ENCODE results near the gene ENTPD3.
"Not testable (repeated sequence)": the region's sequence is repeated elsewhere in the genome, so short reads cannot be mapped to it uniquely, and the experiment has no call there.

Gene ENTPD3

DNA sequence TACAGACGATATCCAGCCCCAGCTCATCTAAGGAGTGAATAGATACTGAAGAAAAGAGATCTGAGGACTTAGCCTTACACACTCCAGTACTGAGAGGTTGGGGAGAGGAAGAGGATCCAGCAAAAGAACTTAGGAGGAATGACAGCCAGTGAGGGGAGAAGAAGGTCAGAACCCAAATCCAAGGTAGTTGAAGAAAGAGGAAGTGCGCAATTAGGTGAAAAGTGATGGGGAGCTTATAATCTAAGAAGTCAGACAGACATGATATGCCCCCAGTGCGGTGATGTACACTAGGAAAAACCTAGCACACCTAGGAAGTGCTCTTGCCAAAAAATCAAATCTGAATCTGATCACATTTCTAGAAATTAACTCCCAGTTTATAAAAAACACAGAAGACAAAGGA, 20.6 kb downstream of the ENTPD3 start:
- no peak for DNase-seq

DNA sequence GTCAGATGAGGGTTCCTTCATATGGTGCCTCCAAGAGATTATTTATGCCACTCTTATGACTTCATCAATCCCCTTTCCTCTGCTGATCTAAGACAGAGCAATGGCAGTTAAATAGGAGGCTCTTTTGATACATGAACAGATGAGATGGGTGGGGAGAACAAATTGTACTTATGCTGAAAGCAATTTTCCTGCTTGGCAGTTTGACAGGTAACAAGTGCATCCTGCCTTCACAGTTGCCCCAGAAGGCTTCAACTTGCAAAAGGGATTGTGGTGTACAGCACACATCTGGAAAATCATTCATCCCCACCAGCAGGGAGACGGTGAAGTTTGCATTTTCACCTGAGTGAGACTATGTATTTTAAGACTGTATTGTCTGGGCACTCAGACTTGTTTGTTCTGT, 27.3 kb downstream of the ENTPD3 start:
- DNase-seq = peak; percentile 13

DNA sequence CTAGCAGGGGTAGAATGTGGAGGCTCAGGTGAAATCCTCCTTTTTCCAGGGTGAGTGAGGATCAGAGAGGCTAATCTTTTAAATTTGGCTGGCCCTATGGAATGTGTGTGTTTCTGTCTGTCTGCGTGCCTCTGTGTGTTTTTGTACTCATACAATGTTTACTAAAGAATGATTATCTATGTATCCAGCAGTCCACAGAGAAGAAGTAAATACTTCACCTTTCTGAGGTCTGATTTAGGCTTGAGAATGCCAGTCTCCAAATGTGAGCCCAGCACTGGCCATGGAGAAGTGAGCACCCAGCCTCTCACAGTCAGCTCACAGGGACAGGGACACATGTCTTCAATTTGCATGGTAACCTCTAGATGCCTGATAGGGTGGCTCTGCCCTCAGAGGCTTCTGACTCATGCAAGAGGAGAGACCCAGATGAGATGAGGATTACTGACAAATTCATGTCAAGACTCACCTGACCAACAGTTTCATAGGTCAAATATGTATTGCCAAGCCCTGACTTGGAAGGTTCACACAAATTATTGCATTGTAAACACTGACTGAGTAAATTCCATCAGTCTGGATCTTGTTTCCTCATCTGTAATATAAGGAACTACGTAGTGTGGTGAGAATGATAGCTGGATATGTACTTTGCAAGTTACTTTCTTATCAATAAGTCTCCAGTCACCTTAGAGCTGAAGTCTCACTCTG, 31.0 kb downstream of the ENTPD3 start:
- no peak for DNase-seq

GRCh38 chr3:40422861-40423260, 35.9 kb downstream of the ENTPD3 start:
- DNase-seq = no peak

DNA sequence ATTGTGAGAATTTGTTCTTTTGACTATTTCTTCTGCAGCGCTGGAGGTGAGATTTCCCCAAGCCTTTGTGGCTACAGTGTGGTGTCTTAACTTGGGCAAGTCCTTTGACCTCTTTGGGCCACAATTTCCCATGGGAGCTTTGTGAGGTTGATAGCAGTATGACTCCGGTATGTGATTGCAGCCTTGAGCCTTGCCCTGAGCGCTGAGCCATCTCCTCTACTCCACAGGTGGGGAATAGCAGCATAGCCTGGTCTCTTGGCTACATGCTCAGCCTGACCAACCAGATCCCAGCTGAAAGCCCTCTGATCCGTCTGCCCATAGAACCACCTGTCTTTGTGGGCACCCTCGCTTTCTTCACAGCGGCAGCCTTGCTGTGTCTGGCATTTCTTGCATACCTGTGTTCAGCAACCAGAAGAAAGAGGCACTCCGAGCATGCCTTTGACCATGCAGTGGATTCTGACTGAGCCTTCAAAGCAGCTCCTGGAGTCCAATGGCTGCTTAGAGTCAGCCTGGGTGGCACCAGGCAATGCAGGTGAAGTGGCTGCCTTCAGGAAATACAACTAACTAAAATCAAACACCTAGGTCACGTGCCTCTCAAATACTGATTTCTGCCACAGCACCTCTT, 40.2 kb downstream of the ENTPD3 start:
- DNase-seq = no peak

DNA sequence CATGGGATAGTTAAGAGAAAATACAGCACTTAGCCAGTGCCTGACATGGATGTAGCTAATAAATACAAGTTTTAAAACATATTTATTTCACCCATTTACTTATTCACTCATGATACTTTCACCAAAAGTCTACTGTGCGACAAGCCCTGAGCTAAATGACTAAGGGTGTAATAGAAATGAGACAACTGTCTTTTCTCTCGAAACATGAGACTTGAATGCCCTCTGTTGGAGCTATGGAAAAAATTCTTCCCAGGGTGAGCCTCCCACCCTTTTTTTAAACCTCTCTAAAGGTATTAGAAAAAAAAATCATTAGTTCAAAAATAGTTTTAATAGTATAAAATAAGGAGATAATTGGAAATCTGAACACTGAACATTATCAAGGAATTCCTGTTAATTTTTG, 45.8 kb downstream of the ENTPD3 start:
- DNase-seq = no peak

DNA sequence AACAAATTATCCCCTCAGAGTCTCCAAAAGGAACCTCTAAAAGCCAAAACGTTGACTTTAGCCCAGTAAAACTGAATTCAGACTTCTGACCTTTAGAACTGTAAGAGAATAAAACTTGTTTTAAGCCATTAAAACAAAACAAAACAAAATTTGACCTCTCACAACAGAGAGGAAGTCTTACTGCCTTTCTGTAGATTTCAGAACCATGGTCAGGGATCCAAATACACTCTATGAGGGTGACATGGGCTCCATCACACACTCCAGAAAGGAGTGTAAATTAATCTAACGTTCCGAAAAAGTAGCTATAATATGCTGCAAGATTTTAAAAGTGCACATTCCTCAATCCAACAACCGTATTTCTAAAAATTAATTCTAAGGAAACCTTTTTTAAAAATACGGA, 50.9 kb downstream of the ENTPD3 start:
- DNase-seq = no peak

DNA sequence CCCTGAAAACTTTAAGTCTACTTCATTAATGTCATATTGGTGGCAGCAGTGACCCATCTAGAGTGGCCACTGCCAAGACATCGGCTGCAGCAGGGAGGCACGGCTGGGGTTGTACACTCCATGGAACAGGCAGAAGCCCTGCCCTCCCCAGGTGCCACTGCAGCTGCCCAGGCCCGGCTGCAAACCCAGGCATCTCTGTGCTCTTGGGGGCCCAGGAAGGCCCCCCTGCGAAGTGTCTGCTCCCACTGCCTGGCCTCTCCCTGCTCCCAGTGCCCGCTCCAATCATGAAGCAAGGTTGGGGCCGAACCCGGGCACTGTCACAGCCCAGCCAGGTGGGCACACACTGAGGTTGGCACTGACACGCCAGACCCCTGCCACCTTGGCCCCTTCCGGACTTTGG, 58.1 kb downstream of the ENTPD3 start:
- no peak for DNase-seq

- no peak for DNase-seq
Measured at GRCh38 chr3:40445880-40446279, 58.9 kb downstream of the ENTPD3 start.

DNA sequence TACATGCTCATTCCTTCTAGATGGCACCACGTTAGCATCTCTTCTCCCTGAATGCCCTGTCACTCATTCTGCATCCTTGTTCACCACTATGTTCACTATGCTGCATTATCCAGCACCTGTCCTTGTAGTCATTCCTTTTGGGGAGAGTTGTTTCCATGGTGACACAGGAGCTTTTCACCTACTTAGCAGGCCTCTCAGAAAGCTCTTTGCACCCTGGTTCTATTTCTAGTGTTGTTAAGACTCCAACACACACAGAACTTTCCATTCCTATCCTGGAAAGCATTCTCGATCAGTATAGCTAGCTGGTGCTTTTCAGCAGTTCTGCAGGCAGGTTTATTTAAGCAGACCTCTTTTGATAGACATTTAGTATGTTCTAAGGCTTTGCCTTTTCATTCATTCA, 63.5 kb downstream of the ENTPD3 start:
- no peak for DNase-seq

DNA sequence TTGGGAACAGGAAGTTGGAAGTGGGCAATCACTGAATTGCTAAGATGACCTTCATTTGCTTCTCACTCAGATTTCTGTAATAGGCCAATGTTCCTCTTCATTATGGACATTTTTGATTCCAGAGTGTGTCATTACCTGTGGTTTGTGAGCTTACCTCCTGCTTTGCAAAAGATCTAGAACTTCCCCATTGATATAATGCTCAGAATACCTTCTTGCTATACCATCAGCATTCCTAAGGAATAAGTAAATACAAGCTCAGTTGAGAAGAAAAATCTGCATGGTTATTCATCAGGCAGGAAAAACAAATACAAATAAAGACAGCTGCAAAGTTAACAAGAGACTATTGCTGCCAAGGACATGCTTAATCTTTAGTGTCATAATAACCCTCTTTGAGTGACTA, 64.6 kb downstream of the ENTPD3 start:
- no peak for DNase-seq

DNA sequence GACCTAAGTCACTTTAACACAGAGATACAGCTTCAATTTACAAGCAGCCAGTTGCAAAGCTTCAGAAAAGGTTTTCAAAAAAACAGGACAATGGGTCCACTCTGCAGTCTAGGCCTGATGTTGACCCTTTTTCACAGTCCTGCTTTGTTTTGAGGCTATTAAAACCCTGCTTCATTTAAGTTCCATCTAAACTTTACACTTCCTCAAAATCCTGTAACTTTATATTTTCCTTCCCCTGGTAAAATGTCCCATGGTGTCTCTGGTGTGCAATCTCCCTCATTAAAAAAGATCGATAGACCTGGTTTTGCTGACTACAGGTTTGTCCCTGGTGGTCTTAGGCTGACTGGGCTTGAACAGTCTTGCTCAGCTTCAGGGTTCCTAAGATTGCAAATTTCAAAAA, 65.1 kb downstream of the ENTPD3 start:
- DNase-seq = no peak

- no peak for DNase-seq
Measured at GRCh38 chr3:40452562-40452875, 65.5 kb downstream of the ENTPD3 start.

DNA sequence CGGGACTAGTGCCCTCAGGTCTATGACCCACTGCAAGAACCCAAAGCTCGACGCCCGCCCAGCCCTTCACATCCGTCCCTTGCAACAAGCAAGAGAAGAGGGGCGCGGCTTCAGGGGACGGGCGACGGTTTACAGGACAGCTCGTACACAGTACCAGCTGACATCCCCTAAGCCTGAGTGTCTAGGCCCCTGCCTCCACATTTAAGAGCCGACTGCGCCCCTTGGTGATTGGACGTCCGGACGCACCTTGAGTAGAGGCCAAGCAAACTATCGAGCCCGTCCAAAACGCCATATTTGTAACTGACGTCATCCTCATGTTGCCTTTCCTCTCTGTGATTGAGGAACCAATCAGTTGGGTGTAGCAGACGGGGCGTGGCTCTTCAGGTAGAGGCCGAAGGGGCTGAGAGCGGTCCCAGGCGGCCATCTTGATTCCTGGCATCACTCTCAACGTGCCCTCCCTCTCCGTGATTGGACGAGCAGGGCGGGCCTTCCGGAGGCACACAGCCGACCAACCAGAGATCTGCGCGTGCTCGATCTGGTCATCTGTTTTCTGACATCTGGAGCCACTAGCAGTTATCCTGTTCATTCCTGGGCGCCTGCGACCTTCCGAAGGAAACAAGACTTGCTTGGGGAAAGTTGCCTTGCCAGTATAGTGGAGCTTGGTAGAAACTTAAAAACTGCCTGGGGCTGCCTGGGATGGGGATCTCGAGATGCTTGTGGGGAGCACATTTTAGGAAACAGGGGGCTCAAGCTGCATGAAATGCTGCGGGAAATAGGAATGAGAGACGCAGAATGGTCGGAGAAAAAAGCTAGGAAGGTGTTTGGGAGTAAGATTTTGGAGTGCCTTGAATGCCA, 66.1 kb downstream of the ENTPD3 start:
- DNase-seq = peak; percentile 95

- no peak for DNase-seq
Measured at GRCh38 chr3:40453933-40454332, 66.9 kb downstream of the ENTPD3 start.

DNA sequence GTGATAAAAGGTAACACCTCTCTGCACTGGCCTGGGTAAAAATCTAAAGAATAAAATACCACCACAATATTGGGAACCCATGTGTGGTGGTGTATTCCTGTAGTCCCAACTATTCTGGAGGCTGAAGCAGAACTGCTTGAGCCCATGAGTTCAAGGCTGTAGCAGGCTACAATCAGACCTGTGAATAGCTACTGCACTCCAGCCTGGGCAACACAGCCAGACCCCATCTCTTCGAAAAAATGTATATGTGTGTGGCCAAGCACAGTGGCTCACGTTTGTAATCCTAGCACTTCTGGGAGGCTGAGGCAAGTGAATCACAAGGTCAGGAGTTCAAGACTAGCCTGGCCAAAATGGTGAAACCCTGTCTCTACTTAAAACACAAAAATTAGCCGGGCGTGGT, 68.3 kb downstream of the ENTPD3 start:
- DNase-seq = no peak

GRCh38 chr3:40456279-40456939, 69.4 kb downstream of the ENTPD3 start:
- DNase-seq = no peak

GRCh38 chr3:40456940-40457823, 70.2 kb downstream of the ENTPD3 start, which contains the start of gene RPL14:
TSS of gene RPL14 (plus strand) at chr3:40457339. CDS start at chr3:40457472, 133 bp downstream.
- peak; percentile 81 for DNase-seq

GRCh38 chr3:40458473-40458872, 71.5 kb downstream of the ENTPD3 start:
- DNase-seq = no peak

DNA sequence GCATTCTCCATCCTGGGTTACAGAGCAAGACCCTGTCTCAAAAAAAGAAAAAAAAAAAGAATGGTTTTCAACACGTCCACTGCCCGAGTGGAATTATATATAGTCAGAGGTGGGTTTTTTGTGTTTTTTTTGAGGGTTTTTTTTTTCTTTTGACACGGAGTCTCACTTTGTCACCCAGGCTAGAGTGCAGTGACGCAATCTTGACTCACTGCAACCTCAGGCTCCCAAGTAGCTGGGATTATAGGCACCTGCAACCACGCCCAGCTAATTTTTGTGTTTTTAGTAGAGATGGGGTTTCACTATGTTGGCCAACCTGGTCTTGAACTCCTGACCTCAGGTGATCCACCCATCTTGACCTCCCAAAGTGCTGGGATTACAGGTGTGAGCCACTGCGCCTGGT, 73.5 kb downstream of the ENTPD3 start:
- DNase-seq = not testable (repeated sequence)

GRCh38 chr3:40461161-40461560, 74.2 kb downstream of the ENTPD3 start:
- DNase-seq = no peak

DNA sequence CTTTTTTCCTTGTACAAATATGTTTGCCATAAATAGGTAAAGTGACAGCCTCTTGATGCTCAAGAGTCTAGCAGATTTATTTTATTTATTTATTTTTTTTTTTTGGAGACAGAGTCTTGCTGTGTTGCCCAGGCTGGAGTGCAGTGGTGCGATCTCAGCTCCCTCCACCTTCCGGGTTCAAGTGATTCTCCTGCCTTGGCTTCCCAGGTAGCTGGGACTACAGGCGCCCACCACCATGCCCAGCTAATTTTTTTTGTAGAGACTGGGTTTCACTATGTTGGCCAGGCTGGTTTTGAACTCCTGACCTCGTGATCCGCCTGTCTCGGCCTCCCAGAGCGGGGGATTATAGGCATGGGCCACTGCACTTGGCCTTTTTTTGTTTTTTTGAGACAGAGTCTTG, 75.9 kb downstream of the ENTPD3 start:
- DNase-seq = not testable (repeated sequence)
